ENCODE results near the gene PRPH.
A peak's percentile ranks its signal among the peaks of the same experiment; 100 is the strongest.

The PRPH gene

DNA sequence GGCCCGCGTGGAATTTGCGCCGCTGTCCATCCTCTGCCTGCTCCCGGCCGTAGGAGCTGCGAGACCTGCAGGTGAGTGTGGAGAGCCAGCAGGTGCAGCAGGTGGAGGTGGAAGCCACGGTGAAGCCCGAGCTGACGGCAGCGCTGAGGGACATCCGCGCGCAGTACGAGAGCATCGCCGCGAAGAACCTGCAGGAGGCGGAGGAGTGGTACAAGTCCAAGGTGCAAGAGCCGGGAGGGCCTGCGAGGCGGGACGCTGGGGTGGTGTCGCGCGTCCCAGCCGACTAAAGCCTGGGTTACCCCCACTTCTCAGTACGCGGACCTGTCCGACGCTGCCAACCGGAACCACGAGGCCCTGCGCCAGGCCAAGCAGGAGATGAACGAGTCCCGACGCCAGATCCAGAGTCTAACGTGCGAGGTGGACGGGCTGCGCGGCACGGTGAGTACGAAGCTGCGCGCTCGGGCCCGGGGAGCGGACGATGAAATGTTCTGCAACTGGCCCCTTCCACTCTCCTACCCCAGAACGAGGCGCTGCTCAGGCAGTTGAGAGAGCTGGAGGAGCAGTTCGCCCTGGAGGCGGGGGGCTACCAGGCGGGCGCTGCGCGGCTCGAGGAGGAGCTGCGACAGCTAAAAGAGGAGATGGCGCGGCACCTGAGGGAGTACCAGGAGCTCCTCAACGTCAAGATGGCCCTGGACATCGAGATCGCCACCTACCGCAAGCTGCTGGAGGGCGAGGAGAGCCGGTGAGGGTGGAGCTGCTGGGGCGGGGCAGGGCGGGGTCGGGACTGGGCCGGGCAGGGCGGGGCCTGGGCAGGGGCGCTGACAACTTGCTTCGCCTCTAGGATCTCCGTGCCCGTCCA lies 2.1 kb downstream of the PRPH start:
- peaks cover 32% of the 10 kb centered on the region for H3K27me3 ChIP-seq (replicated peaks)
- H3K4me3 ChIP-seq (ENCODE audit: low read depth, low read length) = no peak overlapping the region
- no peak for DNase-seq
- in situ Hi-C loops (cut with HindIII; ENCODE audit: low pct_ligation_motif_present, low sequenced_read_pairs) = no loop called here
- H3K36me3 ChIP-seq (replicated peaks) = no peaks in the 10 kb centered on the region
- TF ChIP-seq, protein P1, sequence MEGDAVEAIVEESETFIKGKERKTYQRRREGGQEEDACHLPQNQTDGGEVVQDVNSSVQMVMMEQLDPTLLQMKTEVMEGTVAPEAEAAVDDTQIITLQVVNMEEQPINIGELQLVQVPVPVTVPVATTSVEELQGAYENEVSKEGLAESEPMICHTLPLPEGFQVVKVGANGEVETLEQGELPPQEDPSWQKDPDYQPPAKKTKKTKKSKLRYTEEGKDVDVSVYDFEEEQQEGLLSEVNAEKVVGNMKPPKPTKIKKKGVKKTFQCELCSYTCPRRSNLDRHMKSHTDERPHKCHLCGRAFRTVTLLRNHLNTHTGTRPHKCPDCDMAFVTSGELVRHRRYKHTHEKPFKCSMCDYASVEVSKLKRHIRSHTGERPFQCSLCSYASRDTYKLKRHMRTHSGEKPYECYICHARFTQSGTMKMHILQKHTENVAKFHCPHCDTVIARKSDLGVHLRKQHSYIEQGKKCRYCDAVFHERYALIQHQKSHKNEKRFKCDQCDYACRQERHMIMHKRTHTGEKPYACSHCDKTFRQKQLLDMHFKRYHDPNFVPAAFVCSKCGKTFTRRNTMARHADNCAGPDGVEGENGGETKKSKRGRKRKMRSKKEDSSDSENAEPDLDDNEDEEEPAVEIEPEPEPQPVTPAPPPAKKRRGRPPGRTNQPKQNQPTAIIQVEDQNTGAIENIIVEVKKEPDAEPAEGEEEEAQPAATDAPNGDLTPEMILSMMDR (IDR thresholded peaks at IDR 0.05; ENCODE audit: low read depth, low read length, missing control alignments) = peak; percentile 13
- H3K27ac ChIP-seq = no peak overlapping the region

GRCh38 chr12:49297695-49298060 lies 2.7 kb downstream of the PRPH start:
- Histone ChIP-seq H3K27me3 (replicated peaks) (peaks cover 32% of the 10 kb centered on the region), H3K4me3 (ENCODE audit: low read depth, low read length) (no peak overlapping the region)

GRCh38 chr12:49298160-49298559 lies 3.2 kb downstream of the PRPH start:
- DNase-seq = no peak
- Histone ChIP-seq H3K27me3 (replicated peaks) (peaks cover 32% of the 10 kb centered on the region), H3K4me3 (ENCODE audit: low read depth, low read length) (no peak overlapping the region), H3K36me3 (replicated peaks) (no peaks in the 10 kb centered on the region), H3K27ac (no peak overlapping the region)
- in situ Hi-C loops (cut with HindIII; ENCODE audit: low pct_ligation_motif_present, low sequenced_read_pairs) = no loop called here
- TF ChIP-seq, protein P1 (IDR thresholded peaks at IDR 0.05; ENCODE audit: low read depth, low read length, missing control alignments) = peak; percentile 31

More at GRCh38 chr12:49297695-49298060, 2.7 kb downstream of the PRPH start:
- in situ Hi-C loops (cut with HindIII; ENCODE audit: low pct_ligation_motif_present, low sequenced_read_pairs) = no loop called here
- H3K36me3 ChIP-seq (replicated peaks) = no peaks in the 10 kb centered on the region
- DNase-seq = no peak
- TF ChIP-seq, protein P1 (IDR thresholded peaks at IDR 0.05; ENCODE audit: low read depth, low read length, missing control alignments) = no peak
- H3K27ac ChIP-seq = no peak overlapping the region

DNA sequence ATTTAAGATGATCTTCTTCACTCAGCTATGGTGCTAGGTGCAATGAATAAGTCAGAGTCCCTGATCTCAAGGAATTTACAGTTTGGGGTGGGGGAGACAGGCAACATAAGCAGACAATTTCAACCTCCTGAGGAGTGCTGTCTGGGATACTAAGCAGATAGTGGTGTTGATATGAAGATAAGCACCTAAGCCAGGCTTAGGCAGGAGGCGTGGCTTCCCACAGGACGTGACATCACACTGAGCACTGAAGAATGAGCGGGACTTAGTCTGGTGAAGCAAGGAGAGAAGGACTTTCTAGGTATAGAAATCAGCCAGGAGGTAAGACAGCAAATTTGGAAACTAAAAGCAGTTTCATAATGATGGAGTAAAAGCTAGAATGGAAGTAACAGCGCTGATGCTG lies 6.8 kb downstream of the PRPH start:
- Histone ChIP-seq H3K36me3 (replicated peaks) (no peaks in the 10 kb centered on the region), H3K4me3 (ENCODE audit: low read depth, low read length) (no peak overlapping the region), H3K27me3 (replicated peaks) (peaks cover 6% of the 10 kb centered on the region), H3K27ac (no peak overlapping the region)
- in situ Hi-C loops (cut with HindIII; ENCODE audit: low pct_ligation_motif_present, low sequenced_read_pairs) = no loop called here
- TF ChIP-seq, protein P1 (IDR thresholded peaks at IDR 0.05; ENCODE audit: low read depth, low read length, missing control alignments) = no peak
- DNase-seq = no peak

DNA sequence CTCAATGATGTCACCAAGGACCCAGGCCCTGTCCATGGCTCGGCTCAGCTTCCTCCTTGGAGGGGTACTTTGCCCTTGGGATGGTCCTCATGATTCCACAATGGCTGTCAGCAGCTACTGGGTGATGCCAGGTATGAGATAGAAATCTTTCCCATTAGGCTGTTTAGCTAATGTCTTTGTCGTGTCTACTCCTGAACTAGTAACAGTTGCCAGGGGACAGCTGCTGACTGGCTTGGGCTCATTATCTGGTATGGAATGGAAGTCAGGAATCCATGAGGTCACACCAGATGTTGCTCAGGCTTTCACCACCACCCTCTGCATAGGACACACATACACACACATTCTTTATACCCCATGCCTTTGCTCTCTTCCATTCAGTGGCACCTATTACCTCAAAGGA lies 9.2 kb downstream of the PRPH start:
- in situ Hi-C loops (cut with HindIII; ENCODE audit: low pct_ligation_motif_present, low sequenced_read_pairs) = no loop called here
- TF ChIP-seq, protein P1 (IDR thresholded peaks at IDR 0.05; ENCODE audit: low read depth, low read length, missing control alignments) = no peak
- Histone ChIP-seq H3K27ac (no peak overlapping the region), H3K27me3 (replicated peaks) (no peaks in the 10 kb centered on the region), H3K4me3 (ENCODE audit: low read depth, low read length) (no peak overlapping the region), H3K36me3 (replicated peaks) (no peaks in the 10 kb centered on the region)
- peak; percentile 44 for DNase-seq
